ENCODE measurements around the gene NCR3LG1. TPM values are rescaled to one million over a fixed set of nuclear protein-coding genes. Genes with fewer than 3 reads are reported as not detected.

The NCR3LG1 gene
- total and polyA plus RNA-seq, 5 experiments from 2014 or later: 0.03 to 5.7 (median 0.28) TPM

- DNase-seq: no peak
- no peak for ATAC-seq
- Mint-ChIP-seq H3K9me3 (no peaks in the 10 kb centered on the region), H3K4me3 (no peak overlapping the region), H3K27me3 (peaks cover 5 to 13% (median 11%) of the 10 kb centered on the region in 5 donors), H3K4me1 (peaks cover 0 to 6% (median 5%) of the 10 kb centered on the region in 4 donors), H3K36me3 (no peaks in the 10 kb centered on the region), H3K27ac (no peak overlapping the region)
- POLR2A ChIA-PET: no interaction called here
Measured at GRCh38 chr11:17410606-17411379, 59.2 kb downstream of the NCR3LG1 start.

GRCh38 chr11:17411418-17411817 is 59.8 kb downstream of the NCR3LG1 start:
- H3K36me3 Mint-ChIP-seq: no peaks in the 10 kb centered on the region
- ATAC-seq (no peak), DNase-seq (no peak)
- POLR2A ChIA-PET: no interaction called here
- H3K9me3 Mint-ChIP-seq: no peaks in the 10 kb centered on the region
- no peak overlapping the region for H3K4me3 Mint-ChIP-seq
- H3K27me3 Mint-ChIP-seq: peaks cover 8 to 17% (median 15%) of the 10 kb centered on the region in 5 donors
- H3K27ac Mint-ChIP-seq: peak overlapping the region in 1 of 10 donors; percentile 72
- peaks cover 0 to 6% (median 5%) of the 10 kb centered on the region in 4 donors for H3K4me1 Mint-ChIP-seq

- DNase-seq (no peak), ATAC-seq (no peak)
- H3K27me3 Mint-ChIP-seq: peaks cover 12 to 26% (median 22%) of the 10 kb centered on the region in 5 donors
- H3K36me3 Mint-ChIP-seq: no peaks in the 10 kb centered on the region
- H3K4me1 Mint-ChIP-seq: peaks cover 0 to 6% (median 5%) of the 10 kb centered on the region in 4 donors
- no peak overlapping the region for H3K4me3 Mint-ChIP-seq
- POLR2A ChIA-PET: no interaction called here
- no peak overlapping the region for H3K27ac Mint-ChIP-seq
- H3K9me3 Mint-ChIP-seq: no peaks in the 10 kb centered on the region
Measured at GRCh38 chr11:17412488-17413180, 61.0 kb downstream of the NCR3LG1 start.

GRCh38 chr11:17413414-17414316 is 62.1 kb downstream of the NCR3LG1 start:
- no peak for DNase-seq
- Mint-ChIP-seq H3K27me3 (peaks cover 16 to 31% (median 25%) of the 10 kb centered on the region in 5 donors), H3K9me3 (no peaks in the 10 kb centered on the region), H3K4me3 (no peak overlapping the region), H3K4me1 (peaks cover 0 to 6% (median 5%) of the 10 kb centered on the region in 4 donors), H3K27ac (no peak overlapping the region), H3K36me3 (no peaks in the 10 kb centered on the region)
- ATAC-seq: no peak
- POLR2A ChIA-PET: no interaction called here

GRCh38 chr11:17414317-17414737 is 62.7 kb downstream of the NCR3LG1 start:
- DNase-seq: no peak
- Mint-ChIP-seq H3K4me1 (peaks cover 0 to 6% (median 5%) of the 10 kb centered on the region in 4 donors), H3K27me3 (peaks cover 18 to 37% (median 30%) of the 10 kb centered on the region in 5 donors), H3K27ac (no peak overlapping the region), H3K4me3 (peak overlapping the region in 1 of 10 donors; percentile 16), H3K36me3 (no peaks in the 10 kb centered on the region), H3K9me3 (no peaks in the 10 kb centered on the region)
- POLR2A ChIA-PET: no interaction called here
- ATAC-seq: no peak

- H3K27ac Mint-ChIP-seq: no peak overlapping the region
- H3K4me1 Mint-ChIP-seq: peaks cover 0 to 6% (median 5%) of the 10 kb centered on the region in 4 donors
- H3K27me3 Mint-ChIP-seq: peaks cover 23 to 44% (median 36%) of the 10 kb centered on the region in 5 donors
- no peaks in the 10 kb centered on the region for H3K36me3 Mint-ChIP-seq
- POLR2A ChIA-PET: interaction anchor here (0.6 kb wide), 1 partner anchor 26 kb away, joined by 4 read pairs; no protein-coding TSS in a partner anchor
- ATAC-seq (no peak), DNase-seq (no peak)
- no peak overlapping the region for H3K4me3 Mint-ChIP-seq
- no peaks in the 10 kb centered on the region for H3K9me3 Mint-ChIP-seq
Measured at GRCh38 chr11:17414992-17415391, 63.4 kb downstream of the NCR3LG1 start.

- ATAC-seq (no peak), DNase-seq (no peak)
- H3K27me3 Mint-ChIP-seq: peaks cover 23 to 46% (median 37%) of the 10 kb centered on the region in 5 donors
- H3K9me3 Mint-ChIP-seq: no peaks in the 10 kb centered on the region
- H3K36me3 Mint-ChIP-seq: no peaks in the 10 kb centered on the region
- POLR2A ChIA-PET: no interaction called here
- no peak overlapping the region for H3K27ac Mint-ChIP-seq
- peaks cover 0 to 6% (median 5%) of the 10 kb centered on the region in 4 donors for H3K4me1 Mint-ChIP-seq
- H3K4me3 Mint-ChIP-seq: no peak overlapping the region
Measured at GRCh38 chr11:17415523-17416104, 64.0 kb downstream of the NCR3LG1 start.

- Mint-ChIP-seq H3K4me3 (no peak overlapping the region), H3K36me3 (no peaks in the 10 kb centered on the region), H3K9me3 (no peaks in the 10 kb centered on the region), H3K27me3 (peaks cover 27 to 46% (median 37%) of the 10 kb centered on the region in 5 donors), H3K27ac (no peak overlapping the region), H3K4me1 (peaks cover 0 to 6% (median 4%) of the 10 kb centered on the region in 4 donors)
- DNase-seq: no peak
- POLR2A ChIA-PET: no interaction called here
- ATAC-seq: no peak
Measured at GRCh38 chr11:17416492-17416891, 64.9 kb downstream of the NCR3LG1 start.

- POLR2A ChIA-PET: no interaction called here
Measured at GRCh38 chr11:17418444-17419081, 67.0 kb downstream of the NCR3LG1 start.

GRCh38 chr11:17421781-17422180 is 70.2 kb downstream of the NCR3LG1 start:
- no peak for DNase-seq
- POLR2A ChIA-PET: no interaction called here

More at GRCh38 chr11:17418444-17419081, 67.0 kb downstream of the NCR3LG1 start:
- no peak for ATAC-seq
- Mint-ChIP-seq H3K27ac (no peak overlapping the region), H3K4me3 (no peak overlapping the region), H3K9me3 (no peaks in the 10 kb centered on the region), H3K4me1 (peaks cover 0 to 6% (median 3%) of the 10 kb centered on the region in 4 donors), H3K27me3 (peaks cover 26 to 50% (median 40%) of the 10 kb centered on the region in 5 donors), H3K36me3 (no peaks in the 10 kb centered on the region)
- no peak for DNase-seq

GRCh38 chr11:17423533-17424310 is 72.1 kb downstream of the NCR3LG1 start:
- Mint-ChIP-seq H3K4me3 (no peak overlapping the region), H3K27me3 (peaks cover 13 to 36% (median 16%) of the 10 kb centered on the region in 5 donors), H3K36me3 (no peaks in the 10 kb centered on the region), H3K27ac (no peak overlapping the region), H3K9me3 (no peaks in the 10 kb centered on the region), H3K4me1 (peaks cover 0 to 2% (median 0%) of the 10 kb centered on the region in 4 donors)
- POLR2A ChIA-PET: no interaction called here
- ATAC-seq (no peak), DNase-seq (no peak)

More at GRCh38 chr11:17421781-17422180, 70.2 kb downstream of the NCR3LG1 start:
- H3K27ac Mint-ChIP-seq: no peak overlapping the region
- no peaks in the 10 kb centered on the region for H3K36me3 Mint-ChIP-seq
- no peak overlapping the region for H3K4me3 Mint-ChIP-seq
- no peaks in the 10 kb centered on the region for H3K9me3 Mint-ChIP-seq
- H3K27me3 Mint-ChIP-seq: peaks cover 19 to 39% (median 28%) of the 10 kb centered on the region in 5 donors
- no peak for ATAC-seq
- H3K4me1 Mint-ChIP-seq: peaks cover 0 to 2% (median 0%) of the 10 kb centered on the region in 4 donors
